OCI-LY7 (cell line): ENCODE measurements around the gene OTOF. TPM values are rescaled to one million over a fixed set of nuclear protein-coding genes. Genes with fewer than 3 reads are reported as not detected.

Source experiments
- BruUV-seq: library from RNA; stranded (reverse); fragments of 400-500 nt; replicated peaks from 2 replicates; lab custom pipeline; 2021; lab: Mats Ljungman, UMichigan
- CTCF ChIA-PET: fragments of 300-600 bp; sonication (Branson Sonifier 250); formaldehyde crosslinking; loops from one replicate; lab custom pipeline; 2022; ENCODE audit warnings: antibody characterized with exemption; ENCODE audit not compliant: unreplicated experiment; lab: Charles Lee
- POLR2A ChIA-PET: fragments of 300-600 bp; sonication (Branson Sonifier 250); formaldehyde crosslinking; loops from one replicate; lab custom pipeline; 2022; ENCODE audit warnings: antibody characterized with exemption; lab: Charles Lee
- DNase-seq: peaks from one replicate; pipeline ENCODE4 v3.0.0-alpha.2; 2015; ENCODE audit warnings: low spot score
- H2AFZ ChIP-seq: fragments of 200-600 bp; sonication (generic), shearing (Covaris generic); 2 replicates; pipeline ENCODE4 v1.6.1; 2014; ENCODE audit warnings: mild to moderate bottlenecking, antibody characterized with exemption, low read length, moderate library complexity
- H3K27ac ChIP-seq: fragments of 200-600 bp; sonication (generic); 2 replicates; pipeline ENCODE4 v1.5.1; 2014; ENCODE audit warnings: mixed run types, low read depth, mild to moderate bottlenecking, moderate library complexity, low read length, inconsistent platforms; ENCODE audit not compliant: poor library complexity, severe bottlenecking
- H3K36me3 ChIP-seq: fragments of 200-600 bp; sonication (generic); 2 replicates; pipeline ENCODE4 v1.6.1; 2014; ENCODE audit warnings: mild to moderate bottlenecking, antibody characterized with exemption, low read length, moderate library complexity, mixed read lengths; ENCODE audit not compliant: insufficient read depth
- H3K4me1 ChIP-seq: fragments of 200-600 bp; sonication (generic); 2 replicates; pipeline ENCODE4 v1.5.1; 2014; ENCODE audit warnings: mild to moderate bottlenecking, low read length; ENCODE audit not compliant: insufficient read depth, poor library complexity, severe bottlenecking
- H3K4me2 ChIP-seq: fragments of 200-600 bp; sonication (generic); 2 replicates; pipeline ENCODE4 v1.6.1; 2014; ENCODE audit warnings: mild to moderate bottlenecking, low read length
- H3K4me3 ChIP-seq: fragments of 200-600 bp; sonication (generic); 2 replicates; pipeline ENCODE4 v1.5.1; 2014; ENCODE audit warnings: mild to moderate bottlenecking, low read depth, low read length; ENCODE audit not compliant: poor library complexity, severe bottlenecking
- H3K79me2 ChIP-seq: fragments of 200-600 bp; sonication (generic); 2 replicates; pipeline ENCODE4 v1.6.1; 2016; ENCODE audit warnings: low read depth, mild to moderate bottlenecking, low read length, moderate library complexity, mixed read lengths; ENCODE audit not compliant: insufficient read depth
- H3K9me2 ChIP-seq: fragments of 200-600 bp; sonication (generic); 2 replicates; pipeline ENCODE4 v1.6.1; 2016; ENCODE audit warnings: mild to moderate bottlenecking, low read length, mixed read lengths; ENCODE audit not compliant: insufficient read depth
- H3K9me3 ChIP-seq: fragments of 200-600 bp; sonication (generic); 2 replicates; pipeline ENCODE4 v1.6.1; 2014; ENCODE audit warnings: mild to moderate bottlenecking, mixed run types, low read length, mixed read lengths
- H4K20me1 ChIP-seq: fragments of 200-600 bp; sonication (generic); 2 replicates; pipeline ENCODE4 v1.6.1; 2014; ENCODE audit warnings: mild to moderate bottlenecking, antibody characterized with exemption, low read length, moderate library complexity, mixed read lengths; ENCODE audit not compliant: insufficient read depth
- EZH2phosphoT487 ChIP-seq: fragments of 200-600 bp; sonication (generic); IDR thresholded peaks from 2 replicates; pipeline ENCODE4 v1.6.1; 2018; ENCODE audit warnings: low read depth, borderline replicate concordance, mild to moderate bottlenecking, mixed run types, antibody characterized with exemption, low read length, moderate library complexity, mixed read lengths
- intact Hi-C: fragments of 100-400 bp; cut with micrococcal nuclease; formaldehyde crosslinking; loops from one replicate; pipeline ENCODE4 v1.10.0; 2022; ENCODE audit not compliant: unreplicated experiment
- total RNA-seq, 2 experiments: library from RNA; depleted of rRNA in 1 of 2; stranded (reverse); fragments of >200 nt in 1 of 2; shearing (Covaris generic) in 1 of 2; gene quantifications; 2 replicates each; pipeline ENCODE4 v1.2.3, GENCODE V29; 2014 to 2022
- TF ChIP-seq, protein P1 (sequence below): fragments of 200-600 bp; sonication (generic); conservative IDR thresholded peaks from 2 replicates; pipeline ENCODE4 v1.5.1; 2014; ENCODE audit warnings: mild to moderate bottlenecking, antibody characterized with exemption, low read length, moderate library complexity, mixed read lengths

The OTOF gene
- total RNA-seq, 2 experiments from 2014 or later = not detected

GRCh38 chr2:26457695-26458364, 20.1 kb downstream of the OTOF start:
- ChIA-PET POLR2A (no interaction called here), CTCF (no interaction called here)
- Histone ChIP-seq H3K36me3 (no peaks in the 10 kb centered on the region), H2AFZ (no peak overlapping the region), H3K4me1 (no peaks in the 10 kb centered on the region), H3K9me3 (no peaks in the 10 kb centered on the region), H3K4me2 (no peak overlapping the region), H3K9me2 (no peaks in the 10 kb centered on the region), H3K27ac (no peak overlapping the region), H4K20me1 (no peaks in the 10 kb centered on the region), H3K4me3 (no peak overlapping the region), H3K79me2 (no peaks in the 10 kb centered on the region)
- intact Hi-C loops = no loop called here
- no peak for DNase-seq
- BruUV-seq = no TSS peak
- no peak for TF ChIP-seq EZH2phosphoT487
- TF ChIP-seq, protein P1, sequence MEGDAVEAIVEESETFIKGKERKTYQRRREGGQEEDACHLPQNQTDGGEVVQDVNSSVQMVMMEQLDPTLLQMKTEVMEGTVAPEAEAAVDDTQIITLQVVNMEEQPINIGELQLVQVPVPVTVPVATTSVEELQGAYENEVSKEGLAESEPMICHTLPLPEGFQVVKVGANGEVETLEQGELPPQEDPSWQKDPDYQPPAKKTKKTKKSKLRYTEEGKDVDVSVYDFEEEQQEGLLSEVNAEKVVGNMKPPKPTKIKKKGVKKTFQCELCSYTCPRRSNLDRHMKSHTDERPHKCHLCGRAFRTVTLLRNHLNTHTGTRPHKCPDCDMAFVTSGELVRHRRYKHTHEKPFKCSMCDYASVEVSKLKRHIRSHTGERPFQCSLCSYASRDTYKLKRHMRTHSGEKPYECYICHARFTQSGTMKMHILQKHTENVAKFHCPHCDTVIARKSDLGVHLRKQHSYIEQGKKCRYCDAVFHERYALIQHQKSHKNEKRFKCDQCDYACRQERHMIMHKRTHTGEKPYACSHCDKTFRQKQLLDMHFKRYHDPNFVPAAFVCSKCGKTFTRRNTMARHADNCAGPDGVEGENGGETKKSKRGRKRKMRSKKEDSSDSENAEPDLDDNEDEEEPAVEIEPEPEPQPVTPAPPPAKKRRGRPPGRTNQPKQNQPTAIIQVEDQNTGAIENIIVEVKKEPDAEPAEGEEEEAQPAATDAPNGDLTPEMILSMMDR = no peak

DNA sequence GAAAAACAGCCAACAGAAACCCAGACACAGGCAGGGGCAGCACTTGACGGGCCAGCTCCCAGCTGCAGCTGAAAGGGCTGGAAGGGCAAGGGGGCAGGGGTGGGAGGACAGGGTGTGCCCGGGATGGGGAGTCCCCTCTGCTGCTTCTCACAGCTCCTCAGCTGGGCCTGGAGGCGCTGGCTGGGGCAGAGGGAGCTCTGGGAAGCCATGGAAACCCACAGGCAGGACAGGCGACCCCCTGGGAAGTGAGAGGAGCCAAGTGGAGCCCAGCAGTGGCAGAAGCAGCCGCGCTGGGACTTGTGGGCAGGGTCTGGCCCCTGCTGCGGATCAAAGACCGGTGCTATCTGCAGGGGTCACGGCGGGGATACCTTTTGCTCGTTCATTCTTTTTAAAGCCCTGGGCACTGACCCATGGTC, 20.7 kb downstream of the OTOF start:
- ChIA-PET CTCF (no interaction called here), POLR2A (no interaction called here)
- DNase-seq = no peak
- no peak for TF ChIP-seq EZH2phosphoT487
- TF ChIP-seq, protein P1 = no peak
- H3K4me1 ChIP-seq = no peaks in the 10 kb centered on the region
- no peak overlapping the region for H2AFZ ChIP-seq
- no peaks in the 10 kb centered on the region for H3K9me3 ChIP-seq
- BruUV-seq = no TSS peak
- no peaks in the 10 kb centered on the region for H3K79me2 ChIP-seq
- no peak overlapping the region for H3K4me2 ChIP-seq
- H3K4me3 ChIP-seq = no peak overlapping the region
- intact Hi-C loops = no loop called here
- no peak overlapping the region for H3K27ac ChIP-seq
- H3K36me3 ChIP-seq = no peaks in the 10 kb centered on the region
- H3K9me2 ChIP-seq = no peaks in the 10 kb centered on the region
- H4K20me1 ChIP-seq = no peaks in the 10 kb centered on the region

GRCh38 chr2:26456440-26457250, 21.3 kb downstream of the OTOF start:
- no peak for DNase-seq
- no peak for TF ChIP-seq EZH2phosphoT487
- Histone ChIP-seq H3K36me3 (no peaks in the 10 kb centered on the region), H3K9me3 (no peaks in the 10 kb centered on the region), H3K27ac (no peak overlapping the region), H3K79me2 (no peaks in the 10 kb centered on the region), H3K4me3 (no peak overlapping the region), H2AFZ (no peak overlapping the region), H3K4me1 (no peaks in the 10 kb centered on the region), H3K4me2 (no peak overlapping the region), H3K9me2 (no peaks in the 10 kb centered on the region), H4K20me1 (no peaks in the 10 kb centered on the region)
- ChIA-PET POLR2A (no interaction called here), CTCF (no interaction called here)
- intact Hi-C loops = no loop called here
- no TSS peak for BruUV-seq
